ENCODE results near the gene PARM1. TPM values are rescaled to one million over a fixed set of nuclear protein-coding genes. Genes with fewer than 3 reads are reported as not detected.

The PARM1 gene
- total and polyA plus RNA-seq, 2 donors (not counting 1 experiment from before 2014, with no cell fraction given): 0.30 to 2.0 TPM

GRCh38 chr4:74896595-74896994 is 36.3 kb upstream of the PARM1 start:
- Histone ChIP-seq H4K20me1 (ENCODE audit: control insufficient read depth, extremely low read depth, insufficient read depth, low read length) (no peaks in the 10 kb centered on the region), H3K4me1 (ENCODE audit: control insufficient read depth, extremely low read depth, insufficient read depth, low read length) (no peaks in the 10 kb centered on the region), H3K27me3 (ENCODE audit: control insufficient read depth, insufficient read depth, low read length) (no peaks in the 10 kb centered on the region), H3K4me3 (replicated peaks in 1 of 4; ENCODE audit: control extremely low read depth in 1 of 4, insufficient read depth in 1 of 4, low read depth in 3 of 4, low read length in 4 of 4) (no peak overlapping the region), H3K27ac (ENCODE audit: insufficient read depth, low read length) (no peak overlapping the region), H3K79me2 (ENCODE audit: control insufficient read depth, insufficient read depth, low read length) (no peaks in the 10 kb centered on the region), H2AFZ (ENCODE audit: low read length) (no peak overlapping the region), H3K36me3 (ENCODE audit: control insufficient read depth, insufficient read depth, low read length) (no peaks in the 10 kb centered on the region), H3K9ac (ENCODE audit: insufficient read depth, low read length) (no peak overlapping the region), H3K4me2 (ENCODE audit: extremely low read depth, insufficient read depth, low read length) (no peak overlapping the region), H3K9me3 (ENCODE audit: control insufficient read depth, insufficient read depth, low read depth, low read length) (no peaks in the 10 kb centered on the region)
- TF ChIP-seq EZH2 (IDR thresholded peaks at IDR 0.05; ENCODE audit: low read length, missing control alignments): no peak
- TF ChIP-seq CTCF (conservative IDR thresholded peaks at IDR 0.05 in 1 of 2, IDR thresholded peaks at IDR 0.05 in 1 of 2; ENCODE audit: low read depth in 1 of 2, low read length in 2 of 2): no peak
- DNase-seq (ENCODE audit: low read depth in 2 of 2): no peak

DNA sequence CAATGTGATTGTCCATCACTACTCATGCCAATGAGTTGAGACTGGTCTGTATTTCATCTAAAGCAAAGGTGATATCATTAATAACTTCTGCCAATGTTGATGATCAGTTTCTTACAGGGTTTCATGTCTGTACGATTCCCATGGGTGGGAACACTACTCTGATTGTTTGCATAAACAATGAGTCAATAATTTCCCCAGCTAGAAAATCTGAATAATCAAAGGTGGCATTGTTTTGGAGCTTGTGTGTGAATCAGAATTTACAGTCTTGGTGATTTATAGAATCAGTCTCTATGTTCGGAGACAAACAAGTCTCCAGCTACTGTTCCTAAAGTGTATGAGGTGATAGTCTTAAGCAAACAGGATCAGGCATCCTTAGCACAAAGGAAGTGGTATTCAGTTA is 35.5 kb upstream of the PARM1 start:
- TF ChIP-seq CTCF (conservative IDR thresholded peaks at IDR 0.05 in 1 of 2, IDR thresholded peaks at IDR 0.05 in 1 of 2; ENCODE audit: low read depth in 1 of 2, low read length in 2 of 2): no peak
- TF ChIP-seq EZH2 (IDR thresholded peaks at IDR 0.05; ENCODE audit: low read length, missing control alignments): no peak
- Histone ChIP-seq H2AFZ (ENCODE audit: low read length) (no peak overlapping the region), H3K4me1 (ENCODE audit: control insufficient read depth, extremely low read depth, insufficient read depth, low read length) (no peaks in the 10 kb centered on the region), H3K9ac (ENCODE audit: insufficient read depth, low read length) (no peak overlapping the region), H3K4me3 (replicated peaks in 1 of 4; ENCODE audit: control extremely low read depth in 1 of 4, insufficient read depth in 1 of 4, low read depth in 3 of 4, low read length in 4 of 4) (no peak overlapping the region), H3K9me3 (ENCODE audit: control insufficient read depth, insufficient read depth, low read depth, low read length) (no peaks in the 10 kb centered on the region), H3K79me2 (ENCODE audit: control insufficient read depth, insufficient read depth, low read length) (no peaks in the 10 kb centered on the region), H3K4me2 (ENCODE audit: extremely low read depth, insufficient read depth, low read length) (no peak overlapping the region), H3K27ac (ENCODE audit: insufficient read depth, low read length) (no peak overlapping the region), H3K36me3 (ENCODE audit: control insufficient read depth, insufficient read depth, low read length) (no peaks in the 10 kb centered on the region), H3K27me3 (ENCODE audit: control insufficient read depth, insufficient read depth, low read length) (no peaks in the 10 kb centered on the region), H4K20me1 (ENCODE audit: control insufficient read depth, extremely low read depth, insufficient read depth, low read length) (no peaks in the 10 kb centered on the region)
- no peak for DNase-seq (ENCODE audit: low read depth in 2 of 2)

DNA sequence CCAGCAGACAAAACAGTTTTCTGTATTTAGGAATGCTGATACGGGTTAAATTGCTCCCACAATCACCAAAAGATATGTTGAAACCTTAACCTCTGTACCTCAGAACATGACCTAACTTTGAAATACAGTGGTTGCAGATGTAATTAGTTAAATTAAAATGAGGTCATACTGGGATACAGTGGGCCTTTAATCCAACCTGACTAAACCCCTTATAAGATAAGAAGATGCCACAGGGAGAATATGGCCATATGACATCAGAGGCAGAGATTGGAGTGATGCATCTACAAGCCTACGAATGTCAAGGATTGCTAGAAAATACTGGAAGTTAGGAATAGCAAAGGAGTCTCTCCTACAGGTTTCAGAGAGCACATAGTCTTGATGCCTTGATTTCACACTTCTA is 32.1 kb upstream of the PARM1 start:
- no peaks in the 10 kb centered on the region for H3K36me3 ChIP-seq (ENCODE audit: control insufficient read depth, insufficient read depth, low read length)

More for the DNA sequence above, 32.1 kb upstream of the PARM1 start:
- no peaks in the 10 kb centered on the region for H4K20me1 ChIP-seq (ENCODE audit: control insufficient read depth, extremely low read depth, insufficient read depth, low read length)
- no peak overlapping the region for H3K4me2 ChIP-seq (ENCODE audit: extremely low read depth, insufficient read depth, low read length)
- no peaks in the 10 kb centered on the region for H3K4me1 ChIP-seq (ENCODE audit: control insufficient read depth, extremely low read depth, insufficient read depth, low read length)
- H3K79me2 ChIP-seq (ENCODE audit: control insufficient read depth, insufficient read depth, low read length): no peaks in the 10 kb centered on the region
- H3K4me3 ChIP-seq (replicated peaks in 1 of 4; ENCODE audit: control extremely low read depth in 1 of 4, insufficient read depth in 1 of 4, low read depth in 3 of 4, low read length in 4 of 4): no peak overlapping the region
- no peak overlapping the region for H3K9ac ChIP-seq (ENCODE audit: insufficient read depth, low read length)
- DNase-seq (ENCODE audit: low read depth in 2 of 2): no peak
- TF ChIP-seq CTCF (conservative IDR thresholded peaks at IDR 0.05 in 1 of 2, IDR thresholded peaks at IDR 0.05 in 1 of 2; ENCODE audit: low read depth in 1 of 2, low read length in 2 of 2): no peak
- no peak for TF ChIP-seq EZH2 (IDR thresholded peaks at IDR 0.05; ENCODE audit: low read length, missing control alignments)
- H3K27ac ChIP-seq (ENCODE audit: insufficient read depth, low read length): no peak overlapping the region
- no peaks in the 10 kb centered on the region for H3K9me3 ChIP-seq (ENCODE audit: control insufficient read depth, insufficient read depth, low read depth, low read length)
- H3K27me3 ChIP-seq (ENCODE audit: control insufficient read depth, insufficient read depth, low read length): no peaks in the 10 kb centered on the region
- H2AFZ ChIP-seq (ENCODE audit: low read length): no peak overlapping the region
